SU-DHL-6 (cell line): Measurements from ENCODE around the gene KHDC4.

Experiments
- H2AFZ ChIP-seq: fragments of 200-600 bp; sonication (generic); 2 replicates; pipeline ENCODE4 v1.6.1; 2014; ENCODE audit warnings: low read depth, mild to moderate bottlenecking, moderate library complexity, mixed read lengths, antibody characterized with exemption, low read length; ENCODE audit not compliant: severe bottlenecking
- H3F3A ChIP-seq: fragments of 200-600 bp; shearing (Covaris generic); 2 replicates; pipeline ENCODE4 v1.6.0; 2016; ENCODE audit warnings: antibody characterized with exemption, mild to moderate bottlenecking; ENCODE audit not compliant: insufficient read depth
- H3K27ac ChIP-seq: fragments of 200-600 bp; sonication (generic); 2 replicates; pipeline ENCODE4 v1.5.1; 2016; ENCODE audit warnings: low read depth, mild to moderate bottlenecking, low read length, moderate library complexity, mixed read lengths
- H3K27me3 ChIP-seq: fragments of 200-600 bp; sonication (generic), shearing (Covaris generic); 2 replicates; pipeline ENCODE4 v1.6.0; 2014; ENCODE audit warnings: mild to moderate bottlenecking, low read length
- H3K36me3 ChIP-seq: fragments of 200-600 bp; sonication (generic); 2 replicates; pipeline ENCODE4 v1.6.1; 2014; ENCODE audit warnings: mild to moderate bottlenecking, low read length, mixed read lengths
- H3K4me2 ChIP-seq: fragments of 300-600, 200-600 bp; shearing (Covaris generic), sonication (generic); 2 replicates; pipeline ENCODE4 v1.6.0; 2014; ENCODE audit warnings: low read length, low read depth, mild to moderate bottlenecking; ENCODE audit not compliant: poor library complexity, severe bottlenecking
- H3K4me3 ChIP-seq: fragments of 200-600 bp; sonication (generic); 2 replicates; pipeline ENCODE4 v1.5.1; 2014; ENCODE audit warnings: antibody characterized with exemption, low read length, mild to moderate bottlenecking, mixed read lengths; ENCODE audit not compliant: insufficient read depth, poor library complexity, severe bottlenecking
- H3K79me2 ChIP-seq: fragments of 200-600 bp; sonication (generic); 2 replicates; pipeline ENCODE4 v1.6.1; 2014; ENCODE audit warnings: mild to moderate bottlenecking, low read length, moderate library complexity; ENCODE audit not compliant: insufficient read depth
- H3K9ac ChIP-seq: fragments of 200-600 bp; sonication (generic); 2 replicates; pipeline ENCODE4 v1.7.0; 2014; ENCODE audit warnings: mild to moderate bottlenecking, low read length
- H3K9me2 ChIP-seq: fragments of 200-600 bp; sonication (generic); replicated peaks from 2 replicates; pipeline ENCODE4 v1.6.1; 2014; ENCODE audit warnings: low read length; ENCODE audit not compliant: insufficient read depth
- H3K9me3 ChIP-seq: fragments of 200-600 bp; sonication (generic); 2 replicates; pipeline ENCODE4 v1.6.1; 2014; ENCODE audit warnings: low read length, mixed read lengths; ENCODE audit not compliant: insufficient read depth
- H4K20me1 ChIP-seq: fragments of 200-600 bp; sonication (generic); 2 replicates; pipeline ENCODE4 v1.6.1; 2014; ENCODE audit warnings: low read depth, mild to moderate bottlenecking, antibody characterized with exemption, low read length, moderate library complexity, mixed read lengths
- CTCF ChIP-seq: fragments of 200-600 bp; sonication (generic); IDR thresholded peaks from one replicate; pipeline ENCODE4 v1.5.1; 2017; ENCODE audit warnings: antibody characterized with exemption, mild to moderate bottlenecking, low read length, moderate library complexity; ENCODE audit not compliant: insufficient read depth, poor library complexity, severe bottlenecking
- EZH2phosphoT487 ChIP-seq: fragments of 200-600 bp; sonication (generic), shearing (Covaris generic); conservative IDR thresholded peaks from 2 replicates; pipeline ENCODE4 v1.6.1; 2018; ENCODE audit warnings: mild to moderate bottlenecking, antibody characterized with exemption, low read length, moderate library complexity, mixed read lengths

Gene KHDC4

GRCh38 chr1:155947741-155948140 lies 13.5 kb upstream of the KHDC4 start:
- TF ChIP-seq CTCF, result no peak
- TF ChIP-seq EZH2phosphoT487, result no peak
- Histone ChIP-seq H3K27ac (peak overlapping the region; percentile 87), H3K4me3 (no peak overlapping the region), H3K79me2 (no peaks in the 10 kb centered on the region), H3K4me2 (no peak overlapping the region), H3K9me2 (no peaks in the 10 kb centered on the region), H3F3A (peaks cover 33% of the 10 kb centered on the region), H4K20me1 (no peaks in the 10 kb centered on the region), H3K9ac (no peak overlapping the region), H3K9me3 (no peaks in the 10 kb centered on the region), H3K27me3 (no peaks in the 10 kb centered on the region), H3K36me3 (peaks cover 21% of the 10 kb centered on the region; the same call in 1 of the 2 replicates), H2AFZ (no peak overlapping the region)

GRCh38 chr1:155947292-155947691 lies 13.1 kb upstream of the KHDC4 start:
- Histone ChIP-seq H3F3A (peaks cover 33% of the 10 kb centered on the region), H4K20me1 (no peaks in the 10 kb centered on the region), H2AFZ (no peak overlapping the region), H3K36me3 (peaks cover 17% of the 10 kb centered on the region; the same call in 1 of the 2 replicates), H3K9me2 (no peaks in the 10 kb centered on the region), H3K79me2 (no peaks in the 10 kb centered on the region), H3K27me3 (no peaks in the 10 kb centered on the region), H3K27ac (peak overlapping the region; percentile 87), H3K9ac (0 out of 2 replicates have a peak overlapping the region, but pooled peaks have one; percentile 10), H3K4me3 (no peak overlapping the region), H3K4me2 (peak overlapping the region; percentile 42), H3K9me3 (no peaks in the 10 kb centered on the region)
- TF ChIP-seq CTCF, result no peak

GRCh38 chr1:155946633-155947219 lies 12.5 kb upstream of the KHDC4 start:
- TF ChIP-seq CTCF (no peak), EZH2phosphoT487 (no peak)
- Histone ChIP-seq H4K20me1 (no peaks in the 10 kb centered on the region), H2AFZ (no peak overlapping the region), H3K27ac (peak overlapping the region; percentile 87), H3K9me2 (no peaks in the 10 kb centered on the region), H3K36me3 (peaks cover 17% of the 10 kb centered on the region; the same call in 1 of the 2 replicates), H3K9ac (peak overlapping the region; percentile 10; the same call in 1 of the 2 replicates), H3K4me3 (peak overlapping the region; percentile 2), H3K9me3 (no peaks in the 10 kb centered on the region), H3K4me2 (peak overlapping the region; percentile 42), H3K79me2 (no peaks in the 10 kb centered on the region), H3F3A (peaks cover 33% of the 10 kb centered on the region), H3K27me3 (no peaks in the 10 kb centered on the region)
